ENCODE data around the gene CSRP1. TPM values are rescaled to one million over a fixed set of nuclear protein-coding genes. Genes with fewer than 3 reads are reported as not detected.
A peak's percentile ranks its signal among the peaks of the same experiment; 100 is the strongest.

The CSRP1 gene
- total and polyA plus RNA-seq, 2 of the 13 experiments (the other 11 are each of a cell fraction or from before 2014, with no cell fraction given), result 17.7 to 68.9 TPM

DNA sequence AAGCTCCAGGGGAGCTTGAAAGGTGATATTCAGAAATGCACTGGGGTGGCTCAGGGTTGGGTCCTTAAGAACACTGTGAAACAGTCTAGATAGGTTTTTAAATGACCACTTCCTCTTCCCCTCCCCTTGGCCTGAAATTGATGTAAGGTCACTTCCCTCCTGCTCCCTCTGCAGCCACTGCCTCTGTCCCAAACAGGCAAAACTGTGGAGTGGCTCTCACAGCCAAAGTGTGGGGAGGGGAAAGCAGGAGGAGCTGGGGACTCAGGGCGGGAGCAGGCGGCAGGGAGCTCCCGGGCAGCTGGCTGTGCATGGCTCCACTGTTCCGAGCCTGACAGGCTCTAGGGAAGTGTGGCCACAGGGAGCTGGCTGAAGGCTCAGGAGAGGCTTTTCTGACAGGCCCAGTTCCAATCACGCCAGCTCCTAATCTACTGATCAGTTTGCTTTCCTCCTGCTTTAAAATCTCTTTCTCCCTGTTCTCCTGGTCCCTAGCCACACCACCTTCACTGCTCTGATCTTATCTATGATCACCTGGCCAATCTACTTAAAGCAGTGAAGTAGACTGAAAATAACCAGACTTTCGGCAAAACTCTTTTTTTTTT lies 5.1 kb upstream of the CSRP1 start (continued):
- no peak for TF ChIP-seq ZBTB25 (CRISPR knock-in tag; IDR thresholded peaks at IDR 0.05)
- no peak for TF ChIP-seq ARID2 (CRISPR knock-in tag; IDR thresholded peaks at IDR 0.05; ENCODE audit: borderline replicate concordance)
- no peak for TF ChIP-seq TRAFD1 (CRISPR knock-in tag; IDR thresholded peaks at IDR 0.05; ENCODE audit: borderline replicate concordance)
- TF ChIP-seq, protein P1, sequence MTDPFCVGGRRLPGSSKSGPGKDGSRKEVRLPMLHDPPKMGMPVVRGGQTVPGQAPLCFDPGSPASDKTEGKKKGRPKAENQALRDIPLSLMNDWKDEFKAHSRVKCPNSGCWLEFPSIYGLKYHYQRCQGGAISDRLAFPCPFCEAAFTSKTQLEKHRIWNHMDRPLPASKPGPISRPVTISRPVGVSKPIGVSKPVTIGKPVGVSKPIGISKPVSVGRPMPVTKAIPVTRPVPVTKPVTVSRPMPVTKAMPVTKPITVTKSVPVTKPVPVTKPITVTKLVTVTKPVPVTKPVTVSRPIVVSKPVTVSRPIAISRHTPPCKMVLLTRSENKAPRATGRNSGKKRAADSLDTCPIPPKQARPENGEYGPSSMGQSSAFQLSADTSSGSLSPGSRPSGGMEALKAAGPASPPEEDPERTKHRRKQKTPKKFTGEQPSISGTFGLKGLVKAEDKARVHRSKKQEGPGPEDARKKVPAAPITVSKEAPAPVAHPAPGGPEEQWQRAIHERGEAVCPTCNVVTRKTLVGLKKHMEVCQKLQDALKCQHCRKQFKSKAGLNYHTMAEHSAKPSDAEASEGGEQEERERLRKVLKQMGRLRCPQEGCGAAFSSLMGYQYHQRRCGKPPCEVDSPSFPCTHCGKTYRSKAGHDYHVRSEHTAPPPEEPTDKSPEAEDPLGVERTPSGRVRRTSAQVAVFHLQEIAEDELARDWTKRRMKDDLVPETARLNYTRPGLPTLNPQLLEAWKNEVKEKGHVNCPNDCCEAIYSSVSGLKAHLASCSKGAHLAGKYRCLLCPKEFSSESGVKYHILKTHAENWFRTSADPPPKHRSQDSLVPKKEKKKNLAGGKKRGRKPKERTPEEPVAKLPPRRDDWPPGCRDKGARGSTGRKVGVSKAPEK (CRISPR knock-in tag; IDR thresholded peaks at IDR 0.05; ENCODE audit: borderline replicate concordance), result no peak
- TF ChIP-seq, protein P2, sequence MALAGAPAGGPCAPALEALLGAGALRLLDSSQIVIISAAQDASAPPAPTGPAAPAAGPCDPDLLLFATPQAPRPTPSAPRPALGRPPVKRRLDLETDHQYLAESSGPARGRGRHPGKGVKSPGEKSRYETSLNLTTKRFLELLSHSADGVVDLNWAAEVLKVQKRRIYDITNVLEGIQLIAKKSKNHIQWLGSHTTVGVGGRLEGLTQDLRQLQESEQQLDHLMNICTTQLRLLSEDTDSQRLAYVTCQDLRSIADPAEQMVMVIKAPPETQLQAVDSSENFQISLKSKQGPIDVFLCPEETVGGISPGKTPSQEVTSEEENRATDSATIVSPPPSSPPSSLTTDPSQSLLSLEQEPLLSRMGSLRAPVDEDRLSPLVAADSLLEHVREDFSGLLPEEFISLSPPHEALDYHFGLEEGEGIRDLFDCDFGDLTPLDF (CRISPR knock-in tag; IDR thresholded peaks at IDR 0.05), result no peak
- TF ChIP-seq ZNF292 (CRISPR knock-in tag; IDR thresholded peaks at IDR 0.05; ENCODE audit: borderline replicate concordance, low read depth), result 0 out of 2 replicates have a peak, but pooled peaks have one; percentile 34
- no peak for TF ChIP-seq SIX1 (CRISPR knock-in tag; IDR thresholded peaks at IDR 0.05; ENCODE audit: borderline replicate concordance)
- TF ChIP-seq ZC3H13 (CRISPR knock-in tag; IDR thresholded peaks at IDR 0.05), result no peak
- TF ChIP-seq ZNF484 (CRISPR knock-in tag; IDR thresholded peaks at IDR 0.05; ENCODE audit: borderline replicate concordance, low read depth), result no peak
- TF ChIP-seq ZBTB7A (CRISPR knock-in tag; IDR thresholded peaks at IDR 0.05), result no peak
- no peak for TF ChIP-seq MTA3 (CRISPR knock-in tag; IDR thresholded peaks at IDR 0.05)
- TF ChIP-seq SIX4 (CRISPR knock-in tag; IDR thresholded peaks at IDR 0.05), result no peak
- TF ChIP-seq PAWR (CRISPR knock-in tag; IDR thresholded peaks at IDR 0.05; ENCODE audit: borderline replicate concordance), result no peak
- TF ChIP-seq ZNF83 (CRISPR knock-in tag; IDR thresholded peaks at IDR 0.05; ENCODE audit: borderline replicate concordance), result no peak
- no peak for TF ChIP-seq CREBL2 (CRISPR knock-in tag; IDR thresholded peaks at IDR 0.05; ENCODE audit: borderline replicate concordance)
- TF ChIP-seq YEATS4 (CRISPR knock-in tag; IDR thresholded peaks at IDR 0.05; ENCODE audit: borderline replicate concordance), result 0 out of 2 replicates have a peak, but pooled peaks have one; percentile 32
- TF ChIP-seq, protein P3, sequence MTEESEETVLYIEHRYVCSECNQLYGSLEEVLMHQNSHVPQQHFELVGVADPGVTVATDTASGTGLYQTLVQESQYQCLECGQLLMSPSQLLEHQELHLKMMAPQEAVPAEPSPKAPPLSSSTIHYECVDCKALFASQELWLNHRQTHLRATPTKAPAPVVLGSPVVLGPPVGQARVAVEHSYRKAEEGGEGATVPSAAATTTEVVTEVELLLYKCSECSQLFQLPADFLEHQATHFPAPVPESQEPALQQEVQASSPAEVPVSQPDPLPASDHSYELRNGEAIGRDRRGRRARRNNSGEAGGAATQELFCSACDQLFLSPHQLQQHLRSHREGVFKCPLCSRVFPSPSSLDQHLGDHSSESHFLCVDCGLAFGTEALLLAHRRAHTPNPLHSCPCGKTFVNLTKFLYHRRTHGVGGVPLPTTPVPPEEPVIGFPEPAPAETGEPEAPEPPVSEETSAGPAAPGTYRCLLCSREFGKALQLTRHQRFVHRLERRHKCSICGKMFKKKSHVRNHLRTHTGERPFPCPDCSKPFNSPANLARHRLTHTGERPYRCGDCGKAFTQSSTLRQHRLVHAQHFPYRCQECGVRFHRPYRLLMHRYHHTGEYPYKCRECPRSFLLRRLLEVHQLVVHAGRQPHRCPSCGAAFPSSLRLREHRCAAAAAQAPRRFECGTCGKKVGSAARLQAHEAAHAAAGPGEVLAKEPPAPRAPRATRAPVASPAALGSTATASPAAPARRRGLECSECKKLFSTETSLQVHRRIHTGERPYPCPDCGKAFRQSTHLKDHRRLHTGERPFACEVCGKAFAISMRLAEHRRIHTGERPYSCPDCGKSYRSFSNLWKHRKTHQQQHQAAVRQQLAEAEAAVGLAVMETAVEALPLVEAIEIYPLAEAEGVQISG (CRISPR knock-in tag; IDR thresholded peaks at IDR 0.05), result no peak
- TF ChIP-seq CCAR2 (optimal IDR thresholded peaks at IDR 0.05; ENCODE audit: low read depth, low read length), result no peak
- no peak for TF ChIP-seq MAFF (IDR thresholded peaks at IDR 0.05; ENCODE audit: low read depth, low read length)
